SK-N-DZ (cell line): ENCODE measurements around the gene GPATCH2.
"Not testable (repeated sequence)": the region's sequence is repeated elsewhere in the genome, so short reads cannot be mapped to it uniquely, and the experiment has no call there.

ENCODE experiments used
- DNase-seq: peaks from one replicate; pipeline ENCODE4 v3.0.0-alpha.2; 2015; ENCODE audit warnings: low spot score

The GPATCH2 gene

GRCh38 chr1:217584286-217584811 is 46.5 kb downstream of the GPATCH2 start:
- DNase-seq: not testable (repeated sequence)

GRCh38 chr1:217577336-217577735 is 53.6 kb downstream of the GPATCH2 start:
- DNase-seq: no peak

GRCh38 chr1:217574265-217574949 is 56.5 kb downstream of the GPATCH2 start:
- DNase-seq: no peak

GRCh38 chr1:217569021-217569420 is 61.9 kb downstream of the GPATCH2 start:
- no peak for DNase-seq

GRCh38 chr1:217568200-217568599 is 62.7 kb downstream of the GPATCH2 start:
- peak; percentile 3 for DNase-seq

GRCh38 chr1:217564833-217565232 is 66.1 kb downstream of the GPATCH2 start:
- no peak for DNase-seq

- no peak for DNase-seq
Measured at GRCh38 chr1:217564207-217564606, 66.7 kb downstream of the GPATCH2 start.

GRCh38 chr1:217563179-217563578 is 67.7 kb downstream of the GPATCH2 start:
- DNase-seq: no peak

- no peak for DNase-seq
Measured at GRCh38 chr1:217562229-217562878, 68.5 kb downstream of the GPATCH2 start.

GRCh38 chr1:217561446-217561845 is 69.4 kb downstream of the GPATCH2 start:
- no peak for DNase-seq

- DNase-seq: no peak
Measured at GRCh38 chr1:217554849-217555248, 76.0 kb downstream of the GPATCH2 start.

GRCh38 chr1:217553949-217554509 is 76.9 kb downstream of the GPATCH2 start:
- DNase-seq: no peak

GRCh38 chr1:217552339-217552951 is 78.4 kb downstream of the GPATCH2 start:
- no peak for DNase-seq

- no peak for DNase-seq
Measured at GRCh38 chr1:217542837-217543236, 88.1 kb downstream of the GPATCH2 start.

- no peak for DNase-seq
Measured at GRCh38 chr1:217542136-217542777, 88.6 kb downstream of the GPATCH2 start.

- no peak for DNase-seq
Measured at GRCh38 chr1:217540321-217540720, 90.6 kb downstream of the GPATCH2 start.

- no peak for DNase-seq
Measured at GRCh38 chr1:217539510-217539909, 91.4 kb downstream of the GPATCH2 start.

- no peak for DNase-seq
Measured at GRCh38 chr1:217535601-217536377, 95.1 kb downstream of the GPATCH2 start.

- no peak for DNase-seq
Measured at GRCh38 chr1:217534566-217534965, 96.3 kb downstream of the GPATCH2 start.

- no peak for DNase-seq
Measured at GRCh38 chr1:217528271-217528670, 102.6 kb downstream of the GPATCH2 start.

GRCh38 chr1:217527151-217527550 is 103.7 kb downstream of the GPATCH2 start:
- no peak for DNase-seq
